Natural killer cell (primary cell): Measurements from ENCODE around the gene PHETA1. TPM values are rescaled to one million over a fixed set of nuclear protein-coding genes. Genes with fewer than 3 reads are reported as not detected.

Experiments
- ATAC-seq, 3 donors: fragments of 150-1000 bp in 2 of 3; fragments of 200-7000 bp in 1 of 3; cut with Tn5 transposase; 1 replicate in 1 of 3; 2 replicates in 2 of 3; pipeline ENCODE4 v1.10.0; 2021; ENCODE audit warnings: mild to moderate bottlenecking in 2 of 3, moderate library complexity in 2 of 3
- DNase-seq, 2 donors: peaks; one replicate each; pipeline versions ENCODE4 v3.0.0 to v3.0.0-alpha.2; 2013 to 2021; ENCODE audit warnings: mixed read lengths in 1 of 2
- H3K27ac ChIP-seq: one replicate; pipeline ENCODE4 v1.5.1; 2013; ENCODE audit warnings: mild to moderate bottlenecking, low read length
- H3K27me3 ChIP-seq: one replicate; pipeline ENCODE4 v1.6.1; 2013; ENCODE audit warnings: low read length; ENCODE audit not compliant: control insufficient read depth, insufficient read depth
- H3K36me3 ChIP-seq: one replicate; pipeline ENCODE4 v1.6.1; 2013; ENCODE audit warnings: low read length; ENCODE audit not compliant: control insufficient read depth, insufficient read depth
- H3K4me1 ChIP-seq: one replicate; pipeline ENCODE4 v1.6.1; 2013; ENCODE audit warnings: low read length; ENCODE audit not compliant: control insufficient read depth, insufficient read depth
- H3K4me3 ChIP-seq: one replicate; pipeline ENCODE4 v1.5.1; 2013; ENCODE audit warnings: low read length
- H3K9me3 ChIP-seq: one replicate; pipeline ENCODE4 v1.6.1; 2013; ENCODE audit warnings: low read length; ENCODE audit not compliant: control insufficient read depth, insufficient read depth
- H3K27ac Mint-ChIP-seq, 2 donors: one replicate each; pipeline ENCODE4 v1.8.0; 2022; ENCODE audit warnings: mild to moderate bottlenecking in 2 of 2, mixed read lengths in 2 of 2, moderate library complexity in 1 of 2
- H3K27me3 Mint-ChIP-seq, 2 donors: one replicate each; pipeline ENCODE4 v1.8.0; 2022; ENCODE audit warnings: low read depth in 2 of 2, mixed read lengths in 2 of 2
- H3K36me3 Mint-ChIP-seq: one replicate; pipeline ENCODE4 v1.8.0; 2022; ENCODE audit warnings: mixed read lengths
- H3K4me1 Mint-ChIP-seq, 2 donors: one replicate each; pipeline ENCODE4 v1.8.0; 2022; ENCODE audit warnings: mixed read lengths in 2 of 2
- H3K4me3 Mint-ChIP-seq: one replicate; pipeline ENCODE4 v1.8.0; 2022; ENCODE audit warnings: mild to moderate bottlenecking, moderate library complexity, mixed read lengths
- H3K9me3 Mint-ChIP-seq, 2 donors: one replicate each; pipeline ENCODE4 v1.8.0; 2022; ENCODE audit warnings: mixed read lengths in 2 of 2
- CTCF ChIP-seq: fragments of 200-600 bp; IDR thresholded peaks from one replicate; pipeline ENCODE4 v1.8.0; 2022; ENCODE audit warnings: antibody characterized with exemption
- WGBS: methylation state at CpG from one replicate; pipeline ENCODE4 v1.1.7; 2013; ENCODE audit warnings: missing lambda C conversion rate; ENCODE audit not compliant: insufficient coverage; 5-methylcytosine and 5-hydroxymethylcytosine counted together
- intact Hi-C: fragments of 100-400 bp; cut with micrococcal nuclease; formaldehyde crosslinking; loops from one replicate; pipeline ENCODE4 v1.14.2; 2022
- total RNA-seq, 4 donors: library from RNA; stranded (reverse); fragments of 120-200 nt in 1 of 4; gene quantifications; one replicate each; pipeline versions ENCODE4 v1.2.3 to v1.2.4, GENCODE V29; 2013 to 2022

The PHETA1 gene
- total RNA-seq, 3 donors from 2014 or later (not counting 1 experiment from before 2014, with no cell fraction given): 3.4 to 3.8 (median 3.5) TPM

GRCh38 chr12:111312708-111313107 is 56.2 kb downstream of the PHETA1 start:
- peaks cover 0 to 10% of the 10 kb centered on the region in 2 donors for H3K4me1 Mint-ChIP-seq
- no peaks in the 10 kb centered on the region for H3K27me3 ChIP-seq

GRCh38 chr12:111312016-111312415 is 56.9 kb downstream of the PHETA1 start:
- Histone ChIP-seq H3K27me3 (no peaks in the 10 kb centered on the region), H3K4me1 (peaks cover 5% of the 10 kb centered on the region), H3K27ac (no peak overlapping the region), H3K9me3 (no peaks in the 10 kb centered on the region), H3K4me3 (no peak overlapping the region), H3K36me3 (no peaks in the 10 kb centered on the region)
- no peak for DNase-seq
- no peak for TF ChIP-seq CTCF
- H3K4me3 Mint-ChIP-seq: no peak overlapping the region
- ATAC-seq: no peak
- H3K9me3 Mint-ChIP-seq: no peaks in the 10 kb centered on the region
- WGBS: 88% methylated on average over 13 of the region's 13 CpGs
- peaks cover 0 to 6% of the 10 kb centered on the region in 2 donors for H3K27me3 Mint-ChIP-seq
- H3K27ac Mint-ChIP-seq: no peak overlapping the region
- no peaks in the 10 kb centered on the region for H3K36me3 Mint-ChIP-seq
- peaks cover 0 to 10% of the 10 kb centered on the region in 2 donors for H3K4me1 Mint-ChIP-seq
- intact Hi-C loops: loop anchor here (5.0 kb wide), 1 partner anchor 290 kb away; no protein-coding TSS in a partner anchor

More at GRCh38 chr12:111312708-111313107, 56.2 kb downstream of the PHETA1 start:
- H3K27me3 Mint-ChIP-seq: peaks cover 0 to 6% of the 10 kb centered on the region in 2 donors
- WGBS: 74% methylated on average over 5 of the region's 5 CpGs
- intact Hi-C loops: loop anchor here (1.0 to 5.0 kb wide), 2 partner anchors 290 to 375 kb away; no protein-coding TSS in a partner anchor
- H3K9me3 Mint-ChIP-seq: no peaks in the 10 kb centered on the region
- no peaks in the 10 kb centered on the region for H3K36me3 Mint-ChIP-seq
- no peak overlapping the region for H3K27ac Mint-ChIP-seq
- Histone ChIP-seq H3K9me3 (no peaks in the 10 kb centered on the region), H3K36me3 (no peaks in the 10 kb centered on the region), H3K4me1 (peaks cover 5% of the 10 kb centered on the region), H3K27ac (no peak overlapping the region), H3K4me3 (no peak overlapping the region)
- ATAC-seq (no peak), DNase-seq (no peak)
- no peak for TF ChIP-seq CTCF
- H3K4me3 Mint-ChIP-seq: no peak overlapping the region

GRCh38 chr12:111311011-111311410 is 57.9 kb downstream of the PHETA1 start:
- Histone ChIP-seq H3K27me3 (no peaks in the 10 kb centered on the region), H3K27ac (no peak overlapping the region), H3K9me3 (peaks cover 5% of the 10 kb centered on the region), H3K4me3 (no peak overlapping the region), H3K4me1 (peaks cover 5% of the 10 kb centered on the region), H3K36me3 (no peaks in the 10 kb centered on the region)
- Mint-ChIP-seq H3K27me3 (peaks cover 0 to 6% of the 10 kb centered on the region in 2 donors), H3K36me3 (no peaks in the 10 kb centered on the region), H3K9me3 (peaks cover 0 to 2% of the 10 kb centered on the region in 2 donors), H3K4me1 (peaks cover 0 to 10% of the 10 kb centered on the region in 2 donors), H3K27ac (no peak overlapping the region), H3K4me3 (no peak overlapping the region)
- ATAC-seq (no peak), DNase-seq (no peak)
- WGBS: 57% methylated on average over 4 of the region's 4 CpGs
- TF ChIP-seq CTCF: no peak
- intact Hi-C loops: loop anchor here (5.0 kb wide), 1 partner anchor 289 kb away; no protein-coding TSS in a partner anchor

Other genes starting within 250 kb of the PHETA1 start
- gene SH2B3, start 36.8 kb upstream of the PHETA1 start, total RNA-seq: 10 to 100 TPM; 68.1 to 81.3 (median 68.4) TPM
- gene ATXN2, start 230.2 kb upstream of the PHETA1 start, total RNA-seq: 10 to 100 TPM; 44.9 to 56.5 (median 51.5) TPM